Astrocyte (in vitro differentiated cells and primary cell): ENCODE data around the gene TIAM2.

Experiments
- EZH2 ChIP-seq: IDR thresholded peaks from 2 replicates; pipeline ENCODE4 v1.6.1; 2012; ENCODE audit warnings: mild to moderate bottlenecking, low read length, inconsistent platforms; ENCODE audit not compliant: insufficient read depth
- TF ChIP-seq, protein P1 (sequence below): IDR thresholded peaks from 2 replicates; pipeline ENCODE4 v1.5.1; 2011; ENCODE audit warnings: low read depth, mild to moderate bottlenecking, inconsistent platforms, low read length, moderate library complexity; ENCODE audit not compliant: insufficient read depth

DNA sequence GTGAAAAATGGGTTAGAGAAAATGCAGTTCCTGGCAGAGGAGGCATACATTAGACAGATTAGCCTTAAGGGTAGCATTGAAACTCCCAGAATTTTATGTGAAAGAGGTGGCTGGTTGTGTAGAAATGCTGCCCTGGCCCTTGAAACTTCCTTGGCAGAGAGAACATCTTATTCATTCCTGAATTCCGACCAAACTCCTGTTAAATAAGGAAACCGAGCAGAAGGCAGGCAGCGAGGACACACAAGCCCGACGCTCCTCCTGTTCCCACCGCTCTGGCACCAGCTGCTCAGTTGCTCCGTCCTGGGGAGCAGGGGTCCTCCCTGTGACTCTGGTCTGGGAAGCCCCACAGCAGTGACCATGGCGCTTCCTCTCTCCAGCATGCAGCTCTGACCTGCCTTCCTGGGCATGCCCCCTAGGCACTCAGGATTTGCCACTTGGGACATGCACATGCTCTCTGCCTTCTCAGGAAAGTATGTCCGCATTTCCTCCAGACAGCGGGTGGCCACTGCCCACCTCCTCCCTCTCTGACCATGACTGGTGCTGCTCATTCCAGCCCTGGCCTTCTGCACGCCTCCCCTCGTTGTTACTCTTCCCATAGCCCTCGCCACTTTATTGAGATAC, 233.5 kb downstream of the TIAM2 start:
- TF ChIP-seq, protein P1, sequence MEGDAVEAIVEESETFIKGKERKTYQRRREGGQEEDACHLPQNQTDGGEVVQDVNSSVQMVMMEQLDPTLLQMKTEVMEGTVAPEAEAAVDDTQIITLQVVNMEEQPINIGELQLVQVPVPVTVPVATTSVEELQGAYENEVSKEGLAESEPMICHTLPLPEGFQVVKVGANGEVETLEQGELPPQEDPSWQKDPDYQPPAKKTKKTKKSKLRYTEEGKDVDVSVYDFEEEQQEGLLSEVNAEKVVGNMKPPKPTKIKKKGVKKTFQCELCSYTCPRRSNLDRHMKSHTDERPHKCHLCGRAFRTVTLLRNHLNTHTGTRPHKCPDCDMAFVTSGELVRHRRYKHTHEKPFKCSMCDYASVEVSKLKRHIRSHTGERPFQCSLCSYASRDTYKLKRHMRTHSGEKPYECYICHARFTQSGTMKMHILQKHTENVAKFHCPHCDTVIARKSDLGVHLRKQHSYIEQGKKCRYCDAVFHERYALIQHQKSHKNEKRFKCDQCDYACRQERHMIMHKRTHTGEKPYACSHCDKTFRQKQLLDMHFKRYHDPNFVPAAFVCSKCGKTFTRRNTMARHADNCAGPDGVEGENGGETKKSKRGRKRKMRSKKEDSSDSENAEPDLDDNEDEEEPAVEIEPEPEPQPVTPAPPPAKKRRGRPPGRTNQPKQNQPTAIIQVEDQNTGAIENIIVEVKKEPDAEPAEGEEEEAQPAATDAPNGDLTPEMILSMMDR = no peak
- no peak for TF ChIP-seq EZH2
